Measurements from ENCODE around the gene NOM1.

GRCh38 chr7:156993021-156993924 is 43.8 kb downstream of the NOM1 start:
- TF ChIP-seq, protein P1, sequence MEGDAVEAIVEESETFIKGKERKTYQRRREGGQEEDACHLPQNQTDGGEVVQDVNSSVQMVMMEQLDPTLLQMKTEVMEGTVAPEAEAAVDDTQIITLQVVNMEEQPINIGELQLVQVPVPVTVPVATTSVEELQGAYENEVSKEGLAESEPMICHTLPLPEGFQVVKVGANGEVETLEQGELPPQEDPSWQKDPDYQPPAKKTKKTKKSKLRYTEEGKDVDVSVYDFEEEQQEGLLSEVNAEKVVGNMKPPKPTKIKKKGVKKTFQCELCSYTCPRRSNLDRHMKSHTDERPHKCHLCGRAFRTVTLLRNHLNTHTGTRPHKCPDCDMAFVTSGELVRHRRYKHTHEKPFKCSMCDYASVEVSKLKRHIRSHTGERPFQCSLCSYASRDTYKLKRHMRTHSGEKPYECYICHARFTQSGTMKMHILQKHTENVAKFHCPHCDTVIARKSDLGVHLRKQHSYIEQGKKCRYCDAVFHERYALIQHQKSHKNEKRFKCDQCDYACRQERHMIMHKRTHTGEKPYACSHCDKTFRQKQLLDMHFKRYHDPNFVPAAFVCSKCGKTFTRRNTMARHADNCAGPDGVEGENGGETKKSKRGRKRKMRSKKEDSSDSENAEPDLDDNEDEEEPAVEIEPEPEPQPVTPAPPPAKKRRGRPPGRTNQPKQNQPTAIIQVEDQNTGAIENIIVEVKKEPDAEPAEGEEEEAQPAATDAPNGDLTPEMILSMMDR (IDR thresholded peaks at IDR 0.05): no peak
- no peak for TF ChIP-seq EZH2 (IDR thresholded peaks at IDR 0.05; ENCODE audit: borderline replicate concordance, insufficient read depth, low read depth, low read length, poor library complexity, severe bottlenecking)

Data from B cell (primary cell).